ENCODE results near the gene ALG8. TPM values are rescaled to one million over a fixed set of nuclear protein-coding genes. Genes with fewer than 3 reads are reported as not detected.
A peak's percentile ranks its signal among the peaks of the same experiment; 100 is the strongest.

Gene ALG8
- polyA plus RNA-seq (2013, experiment 1 of 2), result 49.1 TPM
- polyA plus RNA-seq (2013, experiment 2 of 2), result 50.6 TPM

DNA sequence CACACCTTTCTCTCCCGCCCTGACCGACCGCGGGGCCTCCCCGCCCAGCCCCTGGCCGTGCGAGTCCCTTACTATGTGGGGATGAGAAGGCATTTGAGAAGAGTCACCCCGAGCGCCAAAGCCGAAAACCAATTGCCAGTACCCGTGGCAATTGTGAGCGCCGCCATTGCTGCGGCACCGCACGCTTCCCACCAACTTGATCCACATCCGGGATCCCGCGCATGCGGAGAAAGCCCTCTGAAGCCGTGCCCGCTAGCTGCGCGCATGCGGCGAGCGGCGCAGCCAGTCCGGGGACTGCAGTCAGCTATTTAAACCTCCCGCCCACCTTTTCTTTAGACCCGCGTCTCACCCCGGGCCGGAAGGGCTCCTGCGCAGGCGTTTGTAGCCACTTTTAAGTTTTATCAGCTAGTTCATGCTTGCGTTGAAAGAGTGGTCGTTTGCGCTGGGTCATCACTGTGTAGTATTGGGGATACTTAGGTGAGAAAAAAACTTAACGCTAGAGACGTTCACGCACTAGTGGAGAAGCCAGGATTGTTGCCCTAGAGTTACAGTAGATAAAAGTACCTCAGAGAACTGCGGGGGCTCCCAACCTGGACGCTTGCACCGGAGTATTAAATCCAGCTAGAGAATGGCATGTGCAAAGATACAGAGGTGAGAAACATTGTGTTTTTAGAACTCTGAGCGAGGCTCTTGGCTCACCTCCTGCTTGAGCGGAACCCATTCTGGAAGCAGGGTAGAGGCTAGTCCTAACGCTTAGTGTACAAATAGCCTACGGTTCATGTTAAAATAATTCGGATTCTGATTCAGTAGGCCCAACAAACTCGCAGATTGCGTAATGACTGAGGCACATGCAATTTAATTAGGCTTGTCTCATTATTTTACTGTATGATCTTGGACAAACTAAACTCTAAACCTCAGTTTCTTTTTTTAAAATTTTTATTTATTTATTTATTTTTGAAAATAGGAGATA, at the start of gene ALG8:
ALG8 (minus strand) TSS at position 205 of the 970 bp plus-strand sequence; CDS start at position 167, 38 bp downstream.
- peak within 1 kb of the TSS; percentile 15 for H2AK5ac ChIP-seq (ENCODE audit: low read length, severe bottlenecking)

GRCh38 chr11:78188286-78189173, 49.1 kb upstream of the ALG8 start, which contains the start of the genes KCTD21 and USP35:
Gene KCTD21 (minus strand): TSS chr11:78188626. CDS start chr11:78174554, 14,072 bp downstream.
Gene USP35 (plus strand): TSS chr11:78188919. CDS start chr11:78196246, 7,327 bp downstream.
- Histone ChIP-seq H2AK5ac (ENCODE audit: low read length, severe bottlenecking) (peak within 1 kb of the TSS; percentile 18), H3K27ac (ENCODE audit: low read length, poor library complexity, severe bottlenecking) (peak within 1 kb of the TSS; percentile 12), H3K14ac (ENCODE audit: low read length in 2 of 2) (peak within 1 kb of the TSS in 1 of 2 experiments; percentile 80), H2BK120ac (ENCODE audit: low read depth, low read length) (no peak within 1 kb of the TSS), H3K23ac (ENCODE audit: low read length in 2 of 2) (peak within 1 kb of the TSS in 1 of 2 experiments; percentile 42), H3K9ac (ENCODE audit: low read length) (peak within 1 kb of the TSS; percentile 91), H3K36me3 (ENCODE audit: control insufficient read depth in 1 of 2, insufficient read depth in 2 of 2, low read depth in 1 of 2, low read length in 2 of 2) (peaks cover 8 to 13% of the 10 kb centered on the region in 2 experiments), H4K91ac (ENCODE audit: low read length) (peak within 1 kb of the TSS; percentile 91), H4K8ac (ENCODE audit: low read length) (peak within 1 kb of the TSS; percentile 88), H3K4ac (ENCODE audit: low read depth in 1 of 2, low read length in 2 of 2) (peak within 1 kb of the TSS; percentile 61 to 92), H2BK12ac (ENCODE audit: low read length in 2 of 2) (peak within 1 kb of the TSS; percentile 24 to 67), H3K4me2 (ENCODE audit: low read length, poor library complexity, severe bottlenecking) (peak within 1 kb of the TSS; percentile 79), H3K4me3 (ENCODE audit: insufficient read depth in 1 of 2, low read depth in 1 of 2, low read length in 2 of 2) (peak within 1 kb of the TSS; percentile 92 to 95), H3K4me1 (ENCODE audit: control insufficient read depth, insufficient read depth, low read depth, low read length) (peaks cover 32% of the 10 kb centered on the region), H3K27me3 (ENCODE audit: control insufficient read depth in 1 of 2, insufficient read depth in 1 of 2, low read length in 2 of 2) (no peaks in the 10 kb centered on the region), H3K18ac (ENCODE audit: low read depth in 1 of 2, low read length in 2 of 2) (peak within 1 kb of the TSS; percentile 56 to 94), H3K9me3 (ENCODE audit: control insufficient read depth, low read length) (no peaks in the 10 kb centered on the region), H2AFZ (ENCODE audit: low read depth, low read length) (peak within 1 kb of the TSS; percentile 90), H2BK5ac (ENCODE audit: low read depth, low read length, poor library complexity, severe bottlenecking) (no peak within 1 kb of the TSS), H2BK15ac (ENCODE audit: low read depth, poor library complexity, severe bottlenecking) (no peak within 1 kb of the TSS), H3K79me1 (replicated peaks; ENCODE audit: low read length, poor library complexity, severe bottlenecking) (peaks cover 30% of the 10 kb centered on the region)
- DNase-seq, result peak; percentile 98
- WGBS, result 1% methylated on average over 58 of the region's 74 CpGs

More for the DNA sequence above, at the start of gene ALG8:
- Histone ChIP-seq H3K4me1 (ENCODE audit: control insufficient read depth, insufficient read depth, low read depth, low read length) (peaks cover 2% of the 10 kb centered on the region), H3K4ac (ENCODE audit: low read depth in 1 of 2, low read length in 2 of 2) (peak within 1 kb of the TSS; percentile 41 to 68), H4K8ac (ENCODE audit: low read length) (peak within 1 kb of the TSS; percentile 93), H3K36me3 (ENCODE audit: control insufficient read depth in 1 of 2, insufficient read depth in 2 of 2, low read depth in 1 of 2, low read length in 2 of 2) (peaks cover 0 to 18% of the 10 kb centered on the region in 2 experiments), H4K91ac (ENCODE audit: low read length) (peak within 1 kb of the TSS; percentile 80), H3K14ac (ENCODE audit: low read length in 2 of 2) (peak within 1 kb of the TSS in 1 of 2 experiments; percentile 49), H3K27me3 (ENCODE audit: control insufficient read depth in 1 of 2, insufficient read depth in 1 of 2, low read length in 2 of 2) (no peaks in the 10 kb centered on the region), H2AFZ (ENCODE audit: low read depth, low read length) (peak within 1 kb of the TSS; percentile 72), H2BK15ac (ENCODE audit: low read depth, poor library complexity, severe bottlenecking) (no peak within 1 kb of the TSS), H3K9ac (ENCODE audit: low read length) (peak within 1 kb of the TSS; percentile 95), H2BK12ac (ENCODE audit: low read length in 2 of 2) (peak within 1 kb of the TSS in 1 of 2 experiments; percentile 16), H2BK120ac (ENCODE audit: low read depth, low read length) (peak within 1 kb of the TSS; percentile 42), H3K18ac (ENCODE audit: low read depth in 1 of 2, low read length in 2 of 2) (peak within 1 kb of the TSS; percentile 64 to 96), H3K4me2 (ENCODE audit: low read length, poor library complexity, severe bottlenecking) (peak within 1 kb of the TSS; percentile 84), H2BK5ac (ENCODE audit: low read depth, low read length, poor library complexity, severe bottlenecking) (no peak within 1 kb of the TSS), H3K79me1 (replicated peaks; ENCODE audit: low read length, poor library complexity, severe bottlenecking) (peaks cover 10% of the 10 kb centered on the region), H3K4me3 (ENCODE audit: insufficient read depth in 1 of 2, low read depth in 1 of 2, low read length in 2 of 2) (peak within 1 kb of the TSS; percentile 82 to 91), H3K9me3 (ENCODE audit: control insufficient read depth, low read length) (no peaks in the 10 kb centered on the region), H3K27ac (ENCODE audit: low read length, poor library complexity, severe bottlenecking) (peak within 1 kb of the TSS; percentile 73), H3K23ac (ENCODE audit: low read length in 2 of 2) (no peak within 1 kb of the TSS)
- 7% methylated on average over 49 of the region's 52 CpGs for WGBS
- DNase-seq, result peak; percentile 95

GRCh38 chr11:78187366-78188285, 48.2 kb upstream of the ALG8 start:
- Histone ChIP-seq H2AK5ac (ENCODE audit: low read length, severe bottlenecking) (peak overlapping the region; percentile 18), H3K9me3 (ENCODE audit: control insufficient read depth, low read length) (no peaks in the 10 kb centered on the region), H3K4me1 (ENCODE audit: control insufficient read depth, insufficient read depth, low read depth, low read length) (peaks cover 28% of the 10 kb centered on the region), H2BK120ac (ENCODE audit: low read depth, low read length) (peak overlapping the region; percentile 52), H3K9ac (ENCODE audit: low read length) (peak overlapping the region; percentile 91), H3K27ac (ENCODE audit: low read length, poor library complexity, severe bottlenecking) (no peak overlapping the region), H2BK15ac (ENCODE audit: low read depth, poor library complexity, severe bottlenecking) (no peak overlapping the region), H2BK5ac (ENCODE audit: low read depth, low read length, poor library complexity, severe bottlenecking) (no peak overlapping the region), H3K18ac (ENCODE audit: low read depth in 1 of 2, low read length in 2 of 2) (peak overlapping the region; percentile 34 to 40), H3K23ac (ENCODE audit: low read length in 2 of 2) (peak overlapping the region in 1 of 2 experiments; percentile 34), H3K36me3 (ENCODE audit: control insufficient read depth in 1 of 2, insufficient read depth in 2 of 2, low read depth in 1 of 2, low read length in 2 of 2) (peaks cover 8 to 16% of the 10 kb centered on the region in 2 experiments), H3K4me3 (ENCODE audit: insufficient read depth in 1 of 2, low read depth in 1 of 2, low read length in 2 of 2) (peak overlapping the region; percentile 84 to 95), H2AFZ (ENCODE audit: low read depth, low read length) (no peak overlapping the region), H3K14ac (ENCODE audit: low read length in 2 of 2) (peak overlapping the region in 1 of 2 experiments; percentile 36), H3K79me1 (replicated peaks; ENCODE audit: low read length, poor library complexity, severe bottlenecking) (peaks cover 32% of the 10 kb centered on the region), H3K27me3 (ENCODE audit: control insufficient read depth in 1 of 2, insufficient read depth in 1 of 2, low read length in 2 of 2) (no peaks in the 10 kb centered on the region), H4K91ac (ENCODE audit: low read length) (no peak overlapping the region), H3K4ac (ENCODE audit: low read depth in 1 of 2, low read length in 2 of 2) (peak overlapping the region in 1 of 2 experiments; percentile 38), H3K4me2 (ENCODE audit: low read length, poor library complexity, severe bottlenecking) (peak overlapping the region; percentile 79), H4K8ac (ENCODE audit: low read length) (no peak overlapping the region), H2BK12ac (ENCODE audit: low read length in 2 of 2) (peak overlapping the region; percentile 24 to 54)
- WGBS, result 28% methylated on average over 28 of the region's 31 CpGs
- no peak for DNase-seq

All from mesenchymal stem cell (in vitro differentiated cells and primary cell).